KBM-7 (cell line): ENCODE results near the gene PMM2.
"Not testable (repeated sequence)": the region's sequence is repeated elsewhere in the genome, so short reads cannot be mapped to it uniquely, and the experiment has no call there.

ENCODE experiments used
- DNase-seq: peaks from one replicate; pipeline ENCODE4 v3.0.0-alpha.2; 2015
- in situ Hi-C: fragments of 300-500 bp; cut with MboI; formaldehyde crosslinking; loops from 2 replicates; pipeline ENCODE4 v1.14.3; 2020; ENCODE audit warnings: low sequenced_read_pairs, low pct_unique_long_range_greater_than_20kb, mixed read lengths

PMM2 gene

DNA sequence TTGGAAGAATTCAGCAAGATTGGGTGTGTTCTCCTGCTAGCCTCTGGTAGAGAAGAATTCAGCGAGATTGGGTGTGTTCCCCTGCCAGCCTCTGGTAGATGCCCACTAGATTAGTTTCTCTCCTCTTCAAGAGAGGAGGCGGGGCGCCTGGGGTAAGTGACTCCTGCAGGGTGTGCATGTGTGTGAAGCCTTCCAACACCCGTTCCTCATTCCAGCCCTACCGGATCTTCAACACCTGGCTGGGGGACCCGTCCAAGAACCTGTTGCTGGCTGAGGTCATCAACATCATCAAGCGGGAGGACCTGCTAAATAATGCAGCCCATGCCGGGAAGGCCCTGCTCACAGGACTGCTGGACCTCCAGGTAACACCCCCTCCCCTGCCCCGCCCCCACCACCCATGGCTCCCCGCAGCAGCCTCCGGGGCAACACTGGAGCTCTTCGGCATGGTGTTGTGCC, 21.5 kb upstream of the PMM2 start:
- no peak for DNase-seq
- in situ Hi-C loops: loop anchor here (25.0 kb wide), 2 partner anchors 114 to 214 kb away; partner anchors contain the start of gene ABAT

- in situ Hi-C loops: loop anchor here (25.0 kb wide), 2 partner anchors 115 to 215 kb away; partner anchors contain the start of gene ABAT
- DNase-seq: no peak
Measured at GRCh38 chr16:8777217-8777616, 20.4 kb upstream of the PMM2 start.

GRCh38 chr16:8781797-8782196, 15.8 kb upstream of the PMM2 start:
- no peak for DNase-seq
- in situ Hi-C loops: loop anchor here (25.0 kb wide), 2 partner anchors 119 to 219 kb away; partner anchors contain the start of gene ABAT

DNA sequence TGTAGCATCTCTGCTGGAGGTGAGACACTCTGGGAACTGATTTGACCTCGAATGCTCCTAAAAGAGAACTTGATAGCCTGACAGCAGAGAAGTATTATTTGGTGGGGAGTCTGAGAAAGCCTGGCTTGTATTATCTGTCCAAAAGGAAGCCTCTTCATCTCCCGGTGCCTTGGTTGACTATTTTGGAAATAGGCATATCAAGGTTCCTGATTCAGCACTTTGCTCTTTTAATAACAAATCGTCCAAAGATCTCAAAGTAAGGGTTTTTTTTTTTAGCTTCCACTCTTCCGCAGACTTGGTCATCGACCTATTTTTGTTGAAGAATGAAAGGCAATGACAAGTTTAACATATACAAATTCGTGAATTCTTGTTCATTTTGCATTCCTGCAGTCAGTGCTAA, 15.0 kb upstream of the PMM2 start:
- DNase-seq: no peak
- in situ Hi-C loops: loop anchor here (25.0 kb wide), 2 partner anchors 120 to 220 kb away; partner anchors contain the start of gene ABAT

DNA sequence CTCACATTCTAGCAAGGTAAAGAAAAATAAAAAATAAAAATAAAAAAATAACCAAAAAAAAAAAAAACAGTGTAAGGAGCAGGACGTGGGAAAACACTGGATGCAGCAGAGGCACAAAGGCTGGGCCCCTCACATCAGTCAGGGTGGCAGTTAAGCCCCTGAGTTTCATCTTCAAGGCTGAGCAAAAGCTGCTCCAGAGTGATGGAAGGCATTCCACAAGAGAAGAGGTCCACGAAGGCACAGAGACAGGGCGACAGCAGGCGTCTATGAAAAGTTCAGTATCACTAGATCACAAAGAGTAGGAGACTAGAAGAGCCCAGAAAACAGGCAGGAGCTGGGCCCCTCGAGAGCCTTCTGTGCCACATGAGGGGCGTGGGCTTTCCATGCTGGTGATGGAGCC, 12.2 kb upstream of the PMM2 start:
- in situ Hi-C loops: loop anchor here (25.0 kb wide), 2 partner anchors 123 to 223 kb away; partner anchors contain the start of gene ABAT
- DNase-seq: no peak

DNA sequence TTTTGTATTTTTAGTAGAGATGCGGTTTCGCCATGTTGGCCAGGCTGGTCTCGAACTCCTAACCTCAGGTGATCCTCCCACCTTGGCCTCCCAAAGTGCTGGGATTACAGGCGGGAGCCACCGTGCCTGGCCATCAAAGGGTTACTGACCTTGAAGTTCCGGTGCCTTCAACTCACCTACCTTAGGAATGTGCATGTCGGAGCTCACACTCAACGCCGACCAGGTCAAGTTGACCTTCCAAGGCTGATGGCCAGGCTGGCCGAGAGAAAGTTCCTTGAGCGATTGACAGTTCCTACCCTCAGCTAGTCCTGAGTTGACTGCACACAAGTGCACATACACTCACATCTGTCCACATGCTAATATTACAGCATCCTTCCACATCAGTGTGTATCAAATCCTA, 11.3 kb upstream of the PMM2 start:
- DNase-seq: not testable (repeated sequence)
- in situ Hi-C loops: loop anchor here (25.0 kb wide), 2 partner anchors 124 to 224 kb away; partner anchors contain the start of gene ABAT

DNA sequence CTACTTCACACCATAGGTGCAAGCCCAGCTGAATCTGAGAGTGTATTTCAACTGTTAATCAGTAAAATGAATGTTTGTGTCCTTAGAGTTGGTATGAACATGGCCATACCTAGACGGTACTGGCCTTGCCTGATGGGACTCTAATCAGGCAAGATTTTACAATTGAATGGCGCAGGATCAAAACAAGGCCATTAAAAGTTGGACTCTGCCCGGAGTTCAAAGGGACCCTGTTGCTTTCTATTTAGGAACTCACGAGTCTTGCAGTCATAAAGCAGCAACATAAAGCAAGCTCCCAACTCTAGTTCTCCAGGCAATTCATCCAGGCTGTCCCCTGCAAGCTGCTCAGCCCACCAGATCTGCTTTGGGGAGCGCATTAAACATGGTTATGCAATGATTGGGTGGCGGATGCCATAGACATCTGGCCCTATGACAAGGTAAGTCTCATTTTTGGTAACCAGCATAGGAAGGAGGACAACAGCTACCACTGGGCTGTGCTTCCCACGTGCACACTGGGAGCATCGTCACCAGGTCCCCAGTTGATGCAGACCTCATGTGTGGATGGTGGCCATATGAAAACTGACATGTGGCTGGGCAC, 9.0 kb upstream of the PMM2 start:
- in situ Hi-C loops: loop anchor here (25.0 kb wide), 2 partner anchors 126 to 226 kb away; partner anchors contain the start of gene ABAT
- DNase-seq: no peak

- DNase-seq: no peak
- in situ Hi-C loops: loop anchor here (25.0 kb wide), 2 partner anchors 133 to 233 kb away; partner anchors contain the start of gene ABAT
Measured at GRCh38 chr16:8795091-8795490, 2.5 kb upstream of the PMM2 start.

DNA sequence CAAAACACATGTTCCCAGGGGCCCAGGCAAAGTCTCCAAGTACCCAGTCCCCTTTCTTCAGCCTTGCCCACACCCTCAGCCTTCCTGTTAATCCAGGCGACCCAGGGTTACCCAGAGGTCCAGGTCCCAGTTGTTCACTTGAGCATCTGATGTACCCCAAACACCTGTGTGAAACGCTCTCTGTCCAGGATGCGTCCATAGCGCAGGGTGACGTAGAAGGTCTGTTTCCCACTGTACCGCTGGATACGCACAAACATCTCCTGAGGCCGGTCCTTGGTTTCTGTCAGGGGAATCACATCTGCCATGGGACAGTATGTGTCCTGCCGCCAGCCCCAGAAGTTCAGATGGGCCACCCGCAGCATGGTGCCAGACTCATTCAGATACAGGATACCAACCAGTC, 1.8 kb upstream of the PMM2 start:
- in situ Hi-C loops: loop anchor here (25.0 kb wide), 2 partner anchors 134 to 234 kb away; partner anchors contain the start of gene ABAT
- no peak for DNase-seq

DNA sequence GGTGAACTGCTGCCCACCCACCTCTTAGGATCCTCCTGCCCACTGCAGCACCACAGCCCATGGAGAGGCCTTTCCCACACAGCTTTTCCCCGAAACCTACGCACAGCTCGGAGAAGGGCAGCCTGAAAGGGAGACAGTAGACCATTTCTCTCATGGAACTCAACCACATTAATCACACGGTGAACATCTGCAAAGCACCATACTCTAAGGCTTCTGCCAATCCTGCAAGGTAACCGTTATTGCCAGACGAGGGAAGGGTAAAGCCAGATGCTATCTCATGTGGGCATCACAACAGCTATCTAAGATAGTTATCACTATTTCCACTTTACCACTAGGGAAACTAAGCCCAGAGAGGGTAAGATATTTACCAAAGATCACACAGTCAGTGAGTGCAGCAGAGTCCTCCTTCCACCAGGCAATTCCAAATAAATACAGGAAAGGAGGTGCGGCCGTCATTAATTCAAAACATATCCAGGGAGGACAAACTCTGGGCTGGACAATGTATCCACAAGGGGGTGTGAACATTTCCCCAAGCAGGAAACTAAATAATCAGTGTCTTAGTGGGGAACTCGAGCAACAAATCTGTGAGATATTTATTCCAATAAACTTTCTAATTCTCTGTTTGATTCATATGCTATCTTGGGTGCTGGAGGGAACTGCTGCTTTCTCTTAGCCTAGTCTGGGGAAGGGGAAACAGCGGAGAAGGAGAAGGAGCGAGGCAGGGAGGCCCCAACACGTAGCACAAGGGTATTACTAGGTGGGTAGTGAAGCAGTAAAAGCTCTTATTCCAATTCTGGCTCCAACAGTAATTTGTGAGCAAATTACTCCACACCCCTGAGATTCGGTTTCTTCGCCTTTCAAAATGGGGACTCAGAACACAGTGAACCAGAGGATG, 923 bp upstream of the PMM2 start:
- DNase-seq: no peak
- in situ Hi-C loops: loop anchor here (25.0 kb wide), 2 partner anchors 134 to 234 kb away; partner anchors contain the start of gene ABAT

DNA sequence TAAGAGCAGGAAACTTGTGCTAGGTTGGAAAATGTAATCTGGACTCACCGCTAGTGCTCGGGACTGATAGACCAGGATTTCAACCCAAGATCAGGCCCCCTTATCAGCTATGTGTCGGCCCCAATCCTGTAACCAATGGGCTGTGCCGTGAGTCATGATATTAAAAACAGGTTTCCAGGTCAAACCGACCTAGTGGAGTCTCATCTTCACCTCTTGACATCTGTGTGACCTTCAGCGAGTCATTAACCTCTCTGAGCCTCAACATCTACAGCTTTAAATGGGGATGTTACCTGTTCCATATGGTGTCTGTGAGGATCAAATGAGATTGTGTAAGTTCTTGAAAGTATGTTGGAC, 512 bp downstream of the PMM2 start:
- in situ Hi-C loops: loop anchor here (25.0 kb wide), 2 partner anchors 136 to 236 kb away; partner anchors contain the start of gene ABAT
- no peak for DNase-seq

- DNase-seq: no peak
- in situ Hi-C loops: loop anchor here (25.0 kb wide), 2 partner anchors 136 to 236 kb away; partner anchors contain the start of gene ABAT
Measured at GRCh38 chr16:8798535-8799157, 1.0 kb downstream of the PMM2 start.

DNA sequence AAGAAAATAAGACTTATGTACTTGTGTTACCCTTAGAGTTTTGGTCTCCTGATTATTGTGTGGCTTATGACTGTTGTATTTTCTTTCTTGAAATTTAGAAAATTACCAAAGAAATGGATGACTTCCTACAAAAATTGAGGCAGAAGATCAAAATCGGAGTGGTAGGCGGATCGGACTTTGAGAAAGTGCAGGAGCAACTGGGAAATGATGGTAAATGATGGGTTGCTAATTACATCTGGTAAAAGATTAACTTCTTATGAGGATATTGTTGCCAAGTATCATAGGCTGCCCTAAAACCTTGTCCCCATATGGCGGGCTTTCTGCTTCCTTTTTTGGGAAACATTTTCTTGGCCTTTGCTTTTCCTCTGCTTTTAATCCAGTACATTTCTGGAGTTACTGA, 4.1 kb downstream of the PMM2 start:
- in situ Hi-C loops: no loop called here
- DNase-seq: no peak

- DNase-seq, in situ Hi-C loops: not testable (repeated sequence)
Measured at GRCh38 chr16:8803733-8804132, 6.1 kb downstream of the PMM2 start.

DNA sequence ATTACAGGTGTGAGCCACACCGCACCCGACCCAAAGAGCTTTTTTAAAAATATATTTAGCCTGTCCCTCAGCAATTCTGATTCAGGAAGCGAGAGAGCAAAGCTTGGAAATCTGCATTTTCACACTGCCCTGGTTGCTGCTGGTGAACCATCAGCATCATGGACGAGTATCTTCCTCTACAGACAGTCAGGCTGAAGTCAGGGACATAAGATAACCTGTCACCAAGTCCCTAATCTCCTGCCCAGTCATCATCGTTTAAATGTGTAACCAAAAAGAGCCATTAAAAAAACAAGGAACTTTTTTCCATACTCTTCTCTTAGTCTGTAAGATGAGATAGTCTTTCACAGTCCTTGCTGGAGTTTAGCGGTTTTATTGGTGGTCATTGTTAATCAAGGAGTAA, 6.7 kb downstream of the PMM2 start:
- DNase-seq: no peak
- in situ Hi-C loops: no loop called here

DNA sequence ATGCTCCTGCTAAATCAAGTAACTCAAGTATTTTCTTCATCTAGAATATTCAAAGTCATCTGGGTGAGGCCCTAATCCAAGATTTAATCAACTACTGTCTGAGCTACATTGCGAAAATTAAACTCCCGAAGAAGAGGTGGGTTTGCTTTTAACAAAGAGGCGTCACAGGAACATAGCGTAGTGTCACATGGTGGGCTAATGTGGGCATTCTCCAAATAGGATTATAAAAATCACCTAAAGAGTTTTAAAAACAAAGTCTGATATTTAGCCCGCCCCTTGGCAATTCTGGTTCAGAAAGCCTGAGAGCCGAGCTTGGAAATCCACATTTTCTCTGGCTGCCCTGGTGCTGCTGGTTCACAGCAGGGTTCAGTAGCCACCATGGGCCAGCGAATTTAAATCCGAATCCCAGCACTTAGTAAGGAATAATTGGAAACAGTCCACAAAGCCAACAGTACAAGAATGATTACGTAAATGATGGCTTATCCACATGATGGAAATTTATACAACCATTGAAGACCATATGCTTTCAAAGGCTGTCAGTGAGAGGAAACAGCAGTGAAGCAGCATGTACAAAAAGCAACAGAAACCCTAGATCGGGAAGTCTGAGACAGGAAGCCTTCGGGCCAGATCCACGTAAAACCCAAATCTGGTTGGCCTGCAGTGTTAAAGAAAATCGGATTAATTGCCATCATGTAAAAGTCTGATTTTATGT, 8.8 kb downstream of the PMM2 start:
- in situ Hi-C loops: no loop called here
- no peak for DNase-seq

DNA sequence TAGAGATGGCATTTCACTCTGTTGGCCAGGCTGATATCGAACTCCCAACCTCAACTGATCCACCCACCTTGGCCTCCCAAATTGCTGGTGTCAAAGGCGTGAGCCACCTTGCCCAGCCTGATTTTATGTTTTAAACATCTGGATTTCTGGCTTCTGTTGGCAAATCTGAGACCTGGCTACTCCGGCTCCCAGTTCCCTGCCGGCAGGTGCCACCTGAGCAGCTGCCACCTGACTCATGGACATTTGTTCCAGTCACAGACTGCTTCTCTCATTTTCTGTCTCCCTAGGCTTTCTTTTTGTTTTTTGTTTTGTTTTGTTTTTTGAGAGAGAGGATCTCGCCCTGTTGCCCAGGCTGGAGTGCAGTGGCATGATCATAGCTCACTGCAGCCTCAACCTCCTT, 9.6 kb downstream of the PMM2 start:
- in situ Hi-C loops: no loop called here

GRCh38 chr16:8808009-8808408, 10.4 kb downstream of the PMM2 start:
- in situ Hi-C loops: no loop called here
- DNase-seq: no peak

More for the DNA sequence above, 9.6 kb downstream of the PMM2 start:
- no peak for DNase-seq
